ENCODE data around the gene KLHDC8B.
"Not testable (repeated sequence)": the region's sequence is repeated elsewhere in the genome, so short reads cannot be mapped to it uniquely, and the experiment has no call there.

The KLHDC8B gene

DNA sequence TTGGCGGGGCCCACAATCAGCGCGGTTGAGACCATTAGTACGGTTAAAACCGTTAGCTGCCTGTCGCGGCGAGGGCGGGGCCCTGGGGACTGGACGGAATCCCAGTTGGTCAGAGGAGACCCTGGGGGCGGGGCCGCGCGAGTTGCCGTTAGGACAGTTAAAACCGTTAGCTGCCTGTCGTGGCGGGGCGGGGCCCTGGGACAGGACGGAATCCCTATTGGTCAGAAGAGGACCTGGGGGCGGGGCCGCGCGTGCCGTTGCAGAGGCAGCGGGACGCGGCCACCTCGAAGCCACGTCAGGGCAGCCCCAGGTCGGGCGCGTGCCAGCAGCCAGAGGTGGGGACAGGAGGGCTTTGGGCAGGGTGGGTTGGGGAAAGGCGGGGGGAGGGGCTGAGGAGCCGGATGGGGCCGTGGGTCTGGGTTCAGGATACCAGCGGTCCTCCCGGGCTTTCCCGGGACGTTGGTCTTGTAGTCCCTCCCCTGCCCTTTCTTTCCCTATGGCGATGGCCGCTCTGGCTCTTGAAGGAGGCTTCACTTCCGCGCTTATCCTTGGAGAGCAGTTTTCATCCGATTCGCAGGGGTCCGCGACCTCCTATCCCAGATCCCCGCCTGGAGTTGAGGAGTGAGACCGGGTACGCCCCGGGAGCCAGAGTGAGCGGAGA is 28.0 kb downstream of the KLHDC8B start:
- Mint-ChIP-seq H3K4me1 (no peaks in the 10 kb centered on the region), H3K9me3 (no peaks in the 10 kb centered on the region), H3K4me3 (no peak overlapping the region), H3K27ac (no peak overlapping the region), H3K27me3 (peaks cover 3% of the 10 kb centered on the region), H3K36me3 (no peaks in the 10 kb centered on the region)

DNA sequence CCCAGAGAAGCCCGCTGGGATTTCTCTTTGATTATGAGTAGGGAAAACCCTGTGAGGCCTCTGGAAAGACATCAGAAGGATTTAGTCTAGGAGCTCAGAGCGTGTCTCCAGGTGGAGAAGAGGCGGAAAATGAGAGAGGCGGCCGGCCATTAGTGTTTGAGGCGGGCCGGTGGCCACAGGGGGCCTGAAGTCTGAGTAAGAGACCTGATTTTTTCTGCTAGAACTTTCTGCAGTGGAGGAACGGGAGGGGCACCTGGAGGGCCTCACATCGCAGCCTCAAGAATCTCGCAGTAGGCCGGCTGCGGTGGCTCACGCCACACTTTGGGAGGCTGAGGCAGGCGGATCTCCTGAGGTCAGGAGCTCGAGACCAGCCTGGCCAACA is 28.5 kb downstream of the KLHDC8B start:
- Mint-ChIP-seq H3K27ac (no peak overlapping the region), H3K4me3 (no peak overlapping the region), H3K4me1 (no peaks in the 10 kb centered on the region), H3K27me3 (peaks cover 3% of the 10 kb centered on the region), H3K9me3 (no peaks in the 10 kb centered on the region), H3K36me3 (no peaks in the 10 kb centered on the region)

DNA sequence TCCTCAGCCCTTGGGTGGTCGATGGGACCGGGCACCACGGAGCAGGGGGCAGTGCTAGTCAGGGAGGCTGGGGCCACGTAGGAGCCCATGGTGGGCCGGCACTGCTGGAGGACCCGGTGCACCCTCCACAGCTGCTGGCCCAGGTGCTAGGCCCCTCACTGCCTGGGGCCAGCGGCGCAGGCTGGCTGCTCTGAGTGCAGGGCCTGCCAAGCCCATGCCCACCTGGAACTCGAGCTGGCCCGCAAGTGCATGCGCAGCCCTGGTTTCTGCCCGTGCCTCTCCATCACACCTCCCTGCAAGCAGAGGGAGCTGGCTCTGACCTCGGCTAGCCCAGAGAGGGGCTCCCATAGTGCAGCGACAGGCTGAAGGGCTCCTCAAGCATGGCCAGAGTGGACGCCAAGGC is 42.1 kb downstream of the KLHDC8B start:
- Mint-ChIP-seq H3K4me1 (no peaks in the 10 kb centered on the region), H3K27ac (no peak overlapping the region), H3K9me3 (no peaks in the 10 kb centered on the region), H3K27me3 (peaks cover 1% of the 10 kb centered on the region), H3K4me3 (no peak overlapping the region), H3K36me3 (no peaks in the 10 kb centered on the region)

DNA sequence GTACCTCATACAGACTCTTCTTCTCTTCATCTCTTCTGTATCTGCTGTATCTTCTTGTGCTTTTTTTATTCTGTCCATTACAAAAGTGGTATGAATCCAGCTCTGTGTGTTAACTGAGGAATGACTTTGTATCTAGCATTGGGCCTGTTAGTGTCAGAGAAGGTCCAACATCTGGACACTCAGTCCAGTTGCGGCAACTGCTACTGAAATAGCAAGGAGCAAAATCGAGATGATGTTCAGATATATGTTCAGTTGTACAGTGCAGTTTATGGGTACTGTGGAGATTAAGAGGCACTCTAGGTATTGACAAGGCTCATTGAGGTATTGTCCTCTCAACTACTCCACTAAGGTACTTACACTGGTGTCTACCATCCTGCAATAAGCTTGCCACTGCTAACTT is 42.6 kb downstream of the KLHDC8B start:
- H3K27ac Mint-ChIP-seq: no peak overlapping the region

DNA sequence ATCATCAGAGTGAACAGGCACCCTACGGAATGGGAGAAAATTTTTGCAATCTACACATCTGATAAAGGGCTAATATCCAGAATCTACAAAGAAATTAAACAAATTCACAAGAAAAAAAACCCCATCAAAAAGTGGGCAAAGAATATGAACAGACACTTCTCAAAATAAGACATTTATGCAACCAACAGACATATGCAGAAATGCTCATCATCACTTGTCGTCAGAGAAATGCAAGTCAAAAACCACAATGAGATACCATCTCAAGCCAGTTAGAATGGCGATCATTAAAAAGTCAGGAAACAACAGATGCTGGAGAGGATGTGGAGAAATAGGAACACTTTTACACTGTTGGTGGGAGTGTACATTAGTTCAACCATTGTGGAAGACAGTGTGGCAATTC is 45.3 kb downstream of the KLHDC8B start:
- not testable (repeated sequence) for H3K27ac Mint-ChIP-seq, H3K9me3 Mint-ChIP-seq, H3K36me3 Mint-ChIP-seq

More for the DNA sequence above, 42.6 kb downstream of the KLHDC8B start:
- Mint-ChIP-seq H3K9me3 (no peaks in the 10 kb centered on the region), H3K4me3 (no peak overlapping the region), H3K27me3 (peaks cover 1% of the 10 kb centered on the region), H3K36me3 (no peaks in the 10 kb centered on the region), H3K4me1 (no peaks in the 10 kb centered on the region)

DNA sequence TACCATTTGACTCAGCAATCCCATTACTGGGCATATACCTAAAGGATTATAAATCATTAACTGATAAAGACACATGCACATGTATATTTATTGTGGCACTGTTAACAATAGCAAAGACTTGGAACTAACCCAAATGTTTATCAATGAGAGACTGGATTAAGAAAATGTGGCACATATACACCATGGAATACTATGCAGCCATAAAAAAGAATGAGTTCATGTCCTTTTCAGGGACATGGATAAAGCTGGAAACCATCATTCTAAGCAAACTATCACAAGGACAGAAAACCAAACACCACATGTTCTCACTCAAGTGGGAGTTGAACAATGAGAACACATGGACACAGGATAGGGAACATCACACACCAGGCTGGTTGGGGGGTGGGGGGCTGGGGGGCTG is 45.7 kb downstream of the KLHDC8B start:
- H3K27ac Mint-ChIP-seq, H3K36me3 Mint-ChIP-seq, H3K4me3 Mint-ChIP-seq, H3K4me1 Mint-ChIP-seq, H3K9me3 Mint-ChIP-seq, H3K27me3 Mint-ChIP-seq: not testable (repeated sequence)

More for the DNA sequence above, 45.3 kb downstream of the KLHDC8B start:
- not testable (repeated sequence) for H3K27me3 Mint-ChIP-seq, H3K4me1 Mint-ChIP-seq, H3K4me3 Mint-ChIP-seq

DNA sequence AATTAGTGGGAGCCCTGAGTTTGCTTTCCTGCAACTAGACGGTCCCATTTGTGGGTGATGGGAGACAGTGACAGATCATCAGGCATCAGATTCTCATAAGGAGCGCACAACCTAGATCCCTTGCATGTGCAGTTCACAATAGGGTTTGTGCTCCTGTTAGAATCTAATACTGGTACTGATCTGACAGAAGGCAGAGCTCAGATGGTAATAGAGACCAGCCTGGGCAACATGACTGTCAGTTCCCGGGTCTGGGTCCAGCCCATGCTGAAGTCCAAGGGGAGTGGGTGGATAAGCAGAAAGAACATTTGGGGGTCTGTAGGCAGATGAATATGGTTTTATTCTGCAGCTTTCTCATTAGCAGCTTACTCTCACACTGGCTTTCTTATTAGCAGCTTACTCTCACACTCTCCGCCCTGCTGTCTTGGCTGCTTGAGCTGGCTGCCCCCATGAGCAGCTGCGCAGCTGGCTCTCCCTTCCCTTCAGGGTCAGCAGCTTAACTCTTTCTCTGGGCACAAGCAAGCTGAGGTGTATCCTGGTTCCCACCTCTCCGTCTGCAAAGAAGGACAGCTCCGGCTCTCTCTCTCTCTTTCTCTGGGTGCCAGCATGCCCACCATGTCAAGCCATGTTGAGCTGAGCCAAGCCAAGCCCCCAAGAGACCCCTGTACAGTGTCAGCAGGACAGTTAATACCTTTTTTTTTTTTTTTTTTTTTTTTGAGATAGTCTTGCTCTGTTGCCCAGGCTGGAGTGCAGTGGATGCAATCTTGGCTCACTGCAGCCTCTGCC is 46.5 kb downstream of the KLHDC8B start:
- no peaks in the 10 kb centered on the region for H3K4me1 Mint-ChIP-seq
- no peaks in the 10 kb centered on the region for H3K9me3 Mint-ChIP-seq
- no peaks in the 10 kb centered on the region for H3K36me3 Mint-ChIP-seq
- H3K4me3 Mint-ChIP-seq: no peak overlapping the region
- peaks cover 1% of the 10 kb centered on the region for H3K27me3 Mint-ChIP-seq
- H3K27ac Mint-ChIP-seq: no peak overlapping the region

DNA sequence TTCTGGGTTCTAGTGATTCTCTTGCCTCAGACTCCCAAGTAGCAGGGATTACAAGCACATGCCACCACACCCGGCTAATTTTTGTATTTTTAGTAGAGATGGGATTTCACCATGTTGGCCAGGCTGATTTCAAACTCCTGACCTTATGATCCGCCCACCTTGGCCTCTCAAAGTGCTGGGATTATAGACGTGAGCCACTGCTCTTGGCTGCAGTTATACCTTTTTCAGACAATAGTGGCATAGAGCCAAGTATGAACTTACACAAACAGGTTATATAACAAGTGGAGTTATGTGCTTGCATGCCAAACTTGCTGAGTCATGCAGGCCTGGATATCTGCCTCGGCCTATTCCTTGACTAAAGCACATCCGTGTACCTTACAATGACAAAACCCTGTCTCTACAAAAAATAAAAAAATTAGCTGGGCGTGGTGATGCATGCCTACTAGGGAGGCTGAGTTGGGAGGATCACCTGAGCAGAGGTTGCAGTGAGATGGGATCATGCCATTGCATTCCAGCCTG is 47.1 kb downstream of the KLHDC8B start:
- not testable (repeated sequence) for H3K27ac Mint-ChIP-seq, H3K36me3 Mint-ChIP-seq, H3K4me3 Mint-ChIP-seq, H3K9me3 Mint-ChIP-seq, H3K4me1 Mint-ChIP-seq, H3K27me3 Mint-ChIP-seq

DNA sequence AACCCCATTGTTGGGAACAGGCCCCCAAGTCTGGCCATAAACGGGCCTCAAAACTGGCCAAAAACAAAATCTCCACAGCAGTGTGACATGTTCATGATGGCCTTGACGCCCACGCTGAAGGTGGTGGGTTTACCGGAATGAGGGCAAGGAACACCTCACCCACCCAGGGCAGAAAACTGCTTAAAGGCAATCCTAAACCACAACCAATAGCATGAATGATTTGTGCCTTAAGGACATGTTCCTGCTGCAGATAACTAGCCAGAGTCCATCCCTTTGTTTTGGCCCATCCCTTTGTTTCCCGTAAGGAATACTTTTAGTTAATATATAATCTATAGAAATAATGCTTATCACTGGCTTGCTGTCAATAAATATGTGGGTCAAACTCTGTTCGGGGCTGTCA is 47.7 kb downstream of the KLHDC8B start:
- no peak overlapping the region for H3K4me3 Mint-ChIP-seq
- no peak overlapping the region for H3K27ac Mint-ChIP-seq
- H3K4me1 Mint-ChIP-seq: no peaks in the 10 kb centered on the region
- H3K27me3 Mint-ChIP-seq: peaks cover 1% of the 10 kb centered on the region
- no peaks in the 10 kb centered on the region for H3K36me3 Mint-ChIP-seq
- no peaks in the 10 kb centered on the region for H3K9me3 Mint-ChIP-seq

DNA sequence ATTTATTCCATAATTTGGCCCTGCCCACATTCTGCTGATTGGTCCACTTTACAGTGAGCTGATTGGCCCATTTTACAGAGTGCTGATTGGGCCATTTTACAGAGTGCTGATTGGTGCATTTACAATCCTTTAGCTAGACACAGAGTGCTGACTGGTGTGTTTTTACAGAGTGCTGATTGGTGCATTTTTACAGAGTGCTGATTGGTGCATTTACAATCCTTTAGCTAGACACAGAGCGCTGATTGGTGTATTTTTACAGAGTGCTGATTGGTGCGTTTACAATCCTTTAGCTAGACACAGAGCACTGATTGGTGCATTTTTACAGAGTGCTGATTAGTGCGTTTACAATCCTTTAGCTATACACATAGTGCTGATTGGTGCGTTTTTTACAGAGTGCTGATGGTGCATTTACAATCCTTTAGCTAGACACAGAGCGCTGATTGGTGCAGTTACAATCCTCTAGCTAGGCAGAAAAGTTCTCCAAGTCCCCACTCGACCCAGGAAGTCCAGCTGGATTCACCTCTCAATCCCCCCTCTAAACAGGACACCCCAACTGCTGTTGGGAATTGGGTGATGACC is 49.7 kb downstream of the KLHDC8B start:
- H3K4me3 Mint-ChIP-seq, H3K9me3 Mint-ChIP-seq, H3K4me1 Mint-ChIP-seq, H3K27ac Mint-ChIP-seq, H3K27me3 Mint-ChIP-seq, H3K36me3 Mint-ChIP-seq: not testable (repeated sequence)

DNA sequence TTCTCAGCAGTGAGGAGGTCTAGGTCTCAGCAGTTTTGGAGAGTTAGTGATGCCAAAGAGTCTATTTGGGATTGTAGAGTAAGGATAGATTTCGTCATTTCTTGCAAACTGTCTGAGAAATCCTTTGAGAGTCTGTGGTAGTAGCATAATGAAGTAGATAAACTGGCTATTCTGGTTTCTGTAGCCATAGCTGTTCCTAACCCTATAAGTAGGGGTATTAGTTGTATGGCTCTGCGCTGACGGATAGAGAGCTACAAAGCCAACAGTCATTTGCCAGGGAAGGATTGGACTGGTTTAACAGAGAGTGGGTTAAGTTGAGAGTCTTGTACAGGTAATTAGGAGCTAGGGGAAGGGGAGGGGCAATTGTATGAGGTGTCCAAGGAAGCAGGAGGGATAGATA is 50.6 kb downstream of the KLHDC8B start:
- no peaks in the 10 kb centered on the region for H3K4me1 Mint-ChIP-seq
- peaks cover 1% of the 10 kb centered on the region for H3K27me3 Mint-ChIP-seq
- H3K36me3 Mint-ChIP-seq: peaks cover 3% of the 10 kb centered on the region
- H3K27ac Mint-ChIP-seq: no peak overlapping the region
- H3K9me3 Mint-ChIP-seq: no peaks in the 10 kb centered on the region
- no peak overlapping the region for H3K4me3 Mint-ChIP-seq
